K562 (cell line): Measurements from ENCODE around the gene FTH1. TPM values are rescaled to one million over a fixed set of nuclear protein-coding genes. Genes with fewer than 3 reads are reported as not detected.

Experiments used
- AFF1 ChIP-seq, 2 experiments: fragments of 450-650 bp; IDR thresholded peaks; 2 replicates each; pipeline ENCODE4 v1.6.1; 2018; ENCODE audit warnings: mild to moderate bottlenecking in 2 of 2, low read depth in 1 of 2; ENCODE audit not compliant: partially characterized antibody in 2 of 2
- CREB1 ChIP-seq, 2 experiments: sonication (generic) in 1 of 2; formaldehyde crosslinking in 1 of 2; IDR thresholded peaks; 2 replicates each; pipeline versions ENCODE4 v1.6.1 to v1.8.0; 2012 to 2022; ENCODE audit warnings: inconsistent platforms in 1 of 2, mild to moderate bottlenecking in 1 of 2, missing genetic modification reagents in 1 of 2, moderate library complexity in 1 of 2
- GTF2B ChIP-seq: IDR thresholded peaks from 2 replicates; pipeline ENCODE4 v1.6.1; 2011; ENCODE audit not compliant: insufficient read length; ENCODE audit errors: extremely low read depth
- HMGXB4 ChIP-seq: sonication (generic); formaldehyde crosslinking; IDR thresholded peaks from 2 replicates; pipeline ENCODE4 v1.8.1; 2023; ENCODE audit warnings: mild to moderate bottlenecking, missing genetic modification reagents
- KDM1A ChIP-seq, 2 experiments: fragments of 450-650 bp; IDR thresholded peaks; 2 replicates each; pipeline ENCODE4 v1.6.1; 2016; ENCODE audit warnings: mild to moderate bottlenecking in 2 of 2
- MAFK ChIP-seq: IDR thresholded peaks from 2 replicates; pipeline ENCODE4 v1.6.1; 2011; ENCODE audit warnings: low read length, improper control_type of control experiment
- MBD1 ChIP-seq: fragments of 250-450 bp; sonication (Bioruptor Pico); IDR thresholded peaks from 2 replicates; pipeline ENCODE4 v1.8.0; 2022; ENCODE audit warnings: inconsistent platforms
- NR1H2 ChIP-seq: sonication (generic); formaldehyde crosslinking; IDR thresholded peaks from 2 replicates; pipeline ENCODE4 v1.4.0; 2020; ENCODE audit warnings: mild to moderate bottlenecking, missing genetic modification reagents
- RERE ChIP-seq: sonication (generic); formaldehyde crosslinking; IDR thresholded peaks from 2 replicates; pipeline ENCODE4 v1.8.0; 2023; ENCODE audit warnings: missing genetic modification reagents, mild to moderate bottlenecking, borderline replicate concordance
- TCF3 ChIP-seq: sonication (generic); formaldehyde crosslinking; IDR thresholded peaks from 2 replicates; pipeline ENCODE4 v1.4.0; 2020; ENCODE audit warnings: mild to moderate bottlenecking, missing genetic modification reagents
- TCFL5 ChIP-seq: fragments of 250-450 bp; sonication (Bioruptor Pico); conservative IDR thresholded peaks from 2 replicates; pipeline ENCODE4 v1.6.1; 2021; ENCODE audit warnings: mild to moderate bottlenecking, moderate library complexity, matching md5 sums
- ZNF324 ChIP-seq: fragments of 250-450 bp; sonication (Bioruptor Pico); IDR thresholded peaks from 2 replicates; pipeline ENCODE4 v1.4.0; 2020; ENCODE audit warnings: mild to moderate bottlenecking
- polyA plus RNA-seq, 8 experiments: library from polyadenylated mRNA; depleted of rRNA in 4 of 8; stranded (reverse) in 5 of 8; unstranded in 3 of 8; fragments of >200 nt; fragmentation: Nextera tagmentation in 2 of 8; fragmentation: Illumina TruSeq in 1 of 8; extraction: Ambion mirVana in 2 of 8; extraction: Trizol in 1 of 8; gene quantifications; 2 replicates each; pipeline versions ENCODE4 v1.2.1 to v1.2.3, GENCODE V29; 2011 to 2014; ENCODE audit warnings: inconsistent platforms in 1 of 8, missing spikeins in 1 of 8
- total RNA-seq, 7 experiments: library from RNA; depleted of rRNA in 6 of 7; stranded (reverse); fragments of >200 nt in 6 of 7; fragmentation: Illumina TruSeq in 2 of 7; extraction: Trizol in 2 of 7; gene quantifications; 2 replicates each; pipeline versions ENCODE4 v1.2.1 to v1.2.3, GENCODE V29; 2011 to 2021; ENCODE audit warnings: low replicate concordance in 1 of 7

FTH1 gene
- total and polyA plus RNA-seq, 9 of the 15 experiments (the other 6 are each of a cell fraction or from before 2014, with no cell fraction given) = 370 to 3,146 (median 802) TPM

GRCh38 chr11:61950035-61950547, 17.3 kb downstream of the FTH1 start, which contains the start of gene BEST1 (continued):
- TF ChIP-seq RERE (CRISPR knock-in tag) (no peak), AFF1 (IDR thresholded peaks at IDR 0.05; ENCODE audit: low read depth in 1 of 2, partially characterized antibody in 2 of 2) (peak in 1 of 2 experiments; percentile 6), CREB1 (IDR thresholded peaks at IDR 0.05) (no peak), CREB1 (CRISPR knock-in tag; IDR thresholded peaks at IDR 0.05) (no peak), GTF2B (no peak), KDM1A (IDR thresholded peaks at IDR 0.05) (no peak), ZNF324 (CRISPR knock-in tag) (no peak), TCF3 (CRISPR knock-in tag) (no peak), HMGXB4 (CRISPR knock-in tag) (no peak), TCFL5 (CRISPR knock-in tag) (no peak), MBD1 (CRISPR knock-in tag) (no peak), MAFK (no peak), NR1H2 (CRISPR knock-in tag) (no peak)
